Frontal cortex (tissue), 4 donors: ENCODE data around the gene ADGRL1. TPM values are rescaled to one million over a fixed set of nuclear protein-coding genes. Genes with fewer than 3 reads are reported as not detected.
"Not testable (repeated sequence)": the region's sequence is repeated elsewhere in the genome, so short reads cannot be mapped to it uniquely, and the experiment has no call there.

Experiments used
- DNase-seq, 2 donors: peaks; one replicate each; pipeline ENCODE4 v3.0.0; 2012; ENCODE audit warnings: low spot score in 2 of 2
- FAIRE-seq: peaks from 2 replicates; lab custom pipeline; 2012; peaks lifted over from hg19 to GRCh38; lab: Jason Lieb, UNC
- total RNA-seq: library from RNA; depleted of rRNA; stranded (reverse); fragments of >200 nt; gene quantifications from one replicate; pipeline ENCODE4 v1.2.3, GENCODE V29; 2014
- donor health status: control.
- donor health status: control.
- donor health status: control.

ADGRL1 gene
- total RNA-seq, 1 donor from 2014 or later = 41.6 TPM

GRCh38 chr19:14197882-14198281 lies 8.1 kb downstream of the ADGRL1 start:
- FAIRE-seq (no peak), DNase-seq (no peak)

GRCh38 chr19:14197288-14197687 lies 8.7 kb downstream of the ADGRL1 start:
- DNase-seq, FAIRE-seq: not testable (repeated sequence)

GRCh38 chr19:14196105-14196504 lies 9.9 kb downstream of the ADGRL1 start:
- not testable (repeated sequence) for DNase-seq, FAIRE-seq

GRCh38 chr19:14195216-14195615 lies 10.8 kb downstream of the ADGRL1 start:
- not testable (repeated sequence) for FAIRE-seq, DNase-seq

GRCh38 chr19:14189415-14189814 lies 16.6 kb downstream of the ADGRL1 start:
- no peak for DNase-seq
- FAIRE-seq = no peak

- DNase-seq, FAIRE-seq: not testable (repeated sequence)
Observed at GRCh38 chr19:14188086-14188485, 17.9 kb downstream of the ADGRL1 start.

- FAIRE-seq (no peak), DNase-seq (no peak)
Observed at GRCh38 chr19:14187561-14187960, 18.4 kb downstream of the ADGRL1 start.

- not testable (repeated sequence) for FAIRE-seq
Observed at GRCh38 chr19:14186684-14187083, 19.3 kb downstream of the ADGRL1 start.

GRCh38 chr19:14185691-14186090 lies 20.3 kb downstream of the ADGRL1 start:
- not testable (repeated sequence) for FAIRE-seq, DNase-seq

More at GRCh38 chr19:14186684-14187083, 19.3 kb downstream of the ADGRL1 start:
- DNase-seq = not testable (repeated sequence)

- FAIRE-seq (no peak), DNase-seq (no peak)
Observed at GRCh38 chr19:14185158-14185557, 20.8 kb downstream of the ADGRL1 start.

GRCh38 chr19:14183741-14184350 lies 22.1 kb downstream of the ADGRL1 start:
- FAIRE-seq (no peak), DNase-seq (no peak)

- FAIRE-seq (no peak), DNase-seq (peak in 1 of 2 donors; percentile 48)
Observed at GRCh38 chr19:14182476-14182875, 23.5 kb downstream of the ADGRL1 start.

GRCh38 chr19:14181906-14182305 lies 24.1 kb downstream of the ADGRL1 start:
- DNase-seq (peak in 1 of 2 donors; percentile 14), FAIRE-seq (no peak)

- FAIRE-seq, DNase-seq: not testable (repeated sequence)
Observed at GRCh38 chr19:14181199-14181598, 24.8 kb downstream of the ADGRL1 start.

- FAIRE-seq (no peak), DNase-seq (no peak)
Observed at GRCh38 chr19:14177496-14178074, 28.4 kb downstream of the ADGRL1 start.

- FAIRE-seq (no peak), DNase-seq (no peak)
Observed at GRCh38 chr19:14175351-14175792, 30.6 kb downstream of the ADGRL1 start.

GRCh38 chr19:14174883-14175282 lies 31.1 kb downstream of the ADGRL1 start:
- no peak for DNase-seq
- no peak for FAIRE-seq

GRCh38 chr19:14168993-14169392 lies 37.0 kb downstream of the ADGRL1 start:
- no peak for FAIRE-seq
- no peak for DNase-seq

- FAIRE-seq (no peak), DNase-seq (no peak)
Observed at GRCh38 chr19:14168259-14168972, 37.6 kb downstream of the ADGRL1 start.

GRCh38 chr19:14167576-14168138 lies 38.3 kb downstream of the ADGRL1 start:
- DNase-seq (no peak), FAIRE-seq (no peak)
